HG03025 (cell line): ENCODE measurements around the gene SLC35D3.
"Not testable (repeated sequence)": the region's sequence is repeated elsewhere in the genome, so short reads cannot be mapped to it uniquely, and the experiment has no call there.

Experiments used
- ATAC-seq: cut with Tn5 transposase; IDR thresholded peaks from one replicate; pipeline ENCODE4 v1.9.1; 2021; ENCODE audit warnings: mild to moderate bottlenecking, moderate library complexity; ENCODE audit not compliant: unreplicated experiment, low FRiP score

Gene SLC35D3

GRCh38 chr6:136922685-136923006, 545 bp downstream of the SLC35D3 start:
- ATAC-seq: no peak

- ATAC-seq: no peak
These were observed 1.2 kb downstream of the SLC35D3 start for GRCh38 chr6:136923116-136923953.

GRCh38 chr6:136923954-136924673, 2.0 kb downstream of the SLC35D3 start:
- no peak for ATAC-seq

GRCh38 chr6:136926383-136926782, 4.3 kb downstream of the SLC35D3 start:
- no peak for ATAC-seq

GRCh38 chr6:136927292-136927691, 5.2 kb downstream of the SLC35D3 start:
- no peak for ATAC-seq

- ATAC-seq: no peak
These were observed 8.4 kb downstream of the SLC35D3 start for GRCh38 chr6:136930528-136930927.

- no peak for ATAC-seq
These were observed 10.5 kb downstream of the SLC35D3 start for GRCh38 chr6:136932599-136932998.

GRCh38 chr6:136945072-136945471, 23.0 kb downstream of the SLC35D3 start:
- no peak for ATAC-seq

- ATAC-seq: no peak
These were observed 23.6 kb downstream of the SLC35D3 start for GRCh38 chr6:136945711-136946121.

- ATAC-seq: no peak
These were observed 24.9 kb downstream of the SLC35D3 start for GRCh38 chr6:136947037-136947436.

GRCh38 chr6:136949957-136950356, 27.9 kb downstream of the SLC35D3 start:
- not testable (repeated sequence) for ATAC-seq

GRCh38 chr6:136950436-136951126, 28.5 kb downstream of the SLC35D3 start:
- no peak for ATAC-seq

GRCh38 chr6:136952714-136953260, 30.7 kb downstream of the SLC35D3 start:
- no peak for ATAC-seq

GRCh38 chr6:136955123-136955522, 33.0 kb downstream of the SLC35D3 start:
- ATAC-seq: no peak

GRCh38 chr6:136956590-136957544, 34.8 kb downstream of the SLC35D3 start:
- no peak for ATAC-seq

- no peak for ATAC-seq
These were observed 36.1 kb downstream of the SLC35D3 start for GRCh38 chr6:136958168-136958567.

GRCh38 chr6:136959471-136959891, 37.4 kb downstream of the SLC35D3 start:
- ATAC-seq: no peak

- not testable (repeated sequence) for ATAC-seq
These were observed 37.8 kb downstream of the SLC35D3 start for GRCh38 chr6:136959935-136960334.

- no peak for ATAC-seq
These were observed 38.7 kb downstream of the SLC35D3 start for GRCh38 chr6:136960781-136961180.

- no peak for ATAC-seq
These were observed 39.7 kb downstream of the SLC35D3 start for GRCh38 chr6:136961848-136962247.
